HPDE6-E6E7 (cell line): Measurements from ENCODE around the gene KLHL3.

Source experiments
- DNase-seq: peaks from one replicate; pipeline ENCODE4 v3.0.0; 2011; ENCODE audit warnings: missing footprints; ENCODE audit errors: extremely low spot score

Gene KLHL3

DNA sequence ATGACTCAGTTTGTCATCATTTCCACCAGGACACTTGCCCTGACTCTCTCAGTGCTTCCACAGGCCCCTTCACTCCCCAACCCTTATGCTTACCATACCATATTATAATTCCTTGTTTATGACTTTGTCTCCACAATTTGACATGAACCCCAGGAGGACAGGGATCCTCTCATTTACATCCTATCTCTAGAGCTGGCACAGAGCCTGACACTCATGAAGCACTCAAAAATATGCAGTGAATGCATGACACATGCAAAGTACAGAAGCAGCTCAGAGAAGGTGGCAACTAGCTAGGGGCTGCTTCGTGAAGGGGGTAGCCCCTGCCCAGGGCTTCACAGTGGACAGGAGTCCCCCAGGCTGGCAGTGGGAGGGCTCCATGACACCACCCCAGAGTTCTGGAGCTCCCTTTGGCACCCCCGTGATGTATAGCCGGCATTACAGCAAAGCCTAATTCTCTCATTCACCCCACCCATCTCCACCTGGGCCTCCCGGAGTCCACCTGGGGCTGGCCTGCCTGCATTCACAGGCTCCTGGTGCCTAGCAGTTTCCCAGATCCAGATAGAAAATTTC lies 124.8 kb downstream of the KLHL3 start:
- no peak for DNase-seq

DNA sequence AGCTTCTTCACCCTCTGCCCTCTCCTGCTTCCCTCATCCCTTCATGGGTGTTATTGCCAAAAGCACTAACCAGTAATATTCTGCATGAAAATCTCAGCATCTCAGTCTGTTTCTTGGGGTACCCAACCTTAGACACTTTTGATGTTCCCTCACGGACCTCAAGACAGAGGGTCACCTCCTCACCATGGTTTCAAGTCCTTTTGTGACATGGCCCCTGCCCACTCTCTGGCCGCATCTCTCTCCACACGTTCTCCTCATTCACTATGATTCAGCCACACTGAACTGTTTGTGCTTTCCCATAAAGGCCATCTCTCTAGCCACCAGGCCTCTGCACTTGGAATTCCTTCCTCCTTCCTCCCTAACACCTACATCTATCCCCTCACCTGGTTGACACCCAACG lies 125.3 kb downstream of the KLHL3 start:
- DNase-seq = no peak

DNA sequence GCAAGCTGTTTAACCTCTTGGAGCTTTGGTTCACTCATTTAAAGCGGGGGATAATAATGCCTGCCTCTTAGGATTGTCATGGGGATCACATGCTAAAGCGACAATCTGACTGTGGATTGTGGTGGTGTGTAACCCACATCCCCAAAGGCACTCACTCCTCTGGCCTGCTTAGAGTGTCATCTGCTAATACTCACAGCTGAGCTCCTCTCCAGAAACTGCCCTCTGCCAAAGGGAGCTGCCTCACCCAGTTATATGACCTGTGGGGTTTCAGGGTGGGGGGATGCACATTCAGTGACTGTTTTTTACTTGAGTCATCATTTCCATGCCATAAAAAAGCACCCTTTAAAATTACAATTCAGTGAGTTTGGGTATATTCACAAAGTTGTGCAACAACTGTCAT lies 126.8 kb downstream of the KLHL3 start:
- DNase-seq = no peak

DNA sequence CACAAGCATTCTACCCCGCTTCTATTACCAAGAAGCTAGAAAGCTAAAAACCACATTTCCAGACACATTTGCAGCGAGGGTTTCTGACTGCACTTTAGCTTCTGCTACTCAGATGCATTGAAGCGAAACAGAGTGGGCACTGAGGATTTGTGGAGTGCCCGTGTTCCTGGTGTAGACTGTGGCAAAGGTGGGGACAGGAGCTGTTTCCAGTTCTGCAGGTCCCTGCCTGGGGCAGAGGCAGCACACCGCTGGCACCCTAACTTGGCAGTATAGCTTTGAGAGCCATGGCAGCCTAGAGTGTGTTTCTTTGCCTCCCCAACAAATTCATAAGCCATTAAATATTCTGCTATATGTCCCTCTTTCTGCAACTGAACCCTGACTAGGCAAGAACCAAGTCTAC lies 128.1 kb downstream of the KLHL3 start:
- no peak for DNase-seq

DNA sequence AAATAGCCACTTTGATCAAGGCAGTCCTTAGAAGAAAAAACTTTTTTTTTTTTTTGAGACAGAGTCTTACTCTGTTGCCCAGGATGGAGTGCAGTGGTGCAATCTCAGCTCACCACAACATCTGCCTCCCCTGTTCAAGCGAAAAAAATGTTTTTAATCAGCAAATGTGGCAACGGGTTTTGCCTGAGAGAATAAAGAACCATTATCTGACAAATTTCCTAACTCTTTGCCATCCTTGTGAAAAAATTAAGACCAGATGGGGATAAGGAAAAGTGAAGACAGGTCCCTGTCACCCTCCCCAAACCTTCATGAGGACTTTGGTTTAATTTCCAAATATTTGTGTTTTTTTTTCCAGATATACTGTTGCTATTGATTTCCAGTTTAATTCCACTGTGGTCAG lies 129.5 kb downstream of the KLHL3 start:
- DNase-seq = no peak

DNA sequence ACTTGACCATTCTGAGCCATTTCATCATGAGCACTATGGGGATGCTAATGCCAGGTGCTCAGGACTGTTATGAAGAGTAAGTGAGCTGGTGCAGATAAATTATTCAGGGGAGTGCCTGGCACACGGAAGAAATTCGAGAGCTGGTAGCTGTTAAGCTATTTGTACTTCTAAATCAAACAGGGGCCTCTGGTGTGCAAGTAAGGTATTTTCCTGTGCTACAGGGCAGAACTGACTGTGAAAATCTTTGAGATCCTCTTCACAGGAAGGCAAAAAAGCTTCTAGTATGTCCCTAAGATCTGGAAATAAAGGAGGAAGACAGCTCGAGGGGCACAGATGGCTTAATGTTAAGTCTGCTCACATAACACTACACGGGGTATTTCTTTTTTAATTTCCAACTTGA lies 130.5 kb downstream of the KLHL3 start:
- DNase-seq = no peak

DNA sequence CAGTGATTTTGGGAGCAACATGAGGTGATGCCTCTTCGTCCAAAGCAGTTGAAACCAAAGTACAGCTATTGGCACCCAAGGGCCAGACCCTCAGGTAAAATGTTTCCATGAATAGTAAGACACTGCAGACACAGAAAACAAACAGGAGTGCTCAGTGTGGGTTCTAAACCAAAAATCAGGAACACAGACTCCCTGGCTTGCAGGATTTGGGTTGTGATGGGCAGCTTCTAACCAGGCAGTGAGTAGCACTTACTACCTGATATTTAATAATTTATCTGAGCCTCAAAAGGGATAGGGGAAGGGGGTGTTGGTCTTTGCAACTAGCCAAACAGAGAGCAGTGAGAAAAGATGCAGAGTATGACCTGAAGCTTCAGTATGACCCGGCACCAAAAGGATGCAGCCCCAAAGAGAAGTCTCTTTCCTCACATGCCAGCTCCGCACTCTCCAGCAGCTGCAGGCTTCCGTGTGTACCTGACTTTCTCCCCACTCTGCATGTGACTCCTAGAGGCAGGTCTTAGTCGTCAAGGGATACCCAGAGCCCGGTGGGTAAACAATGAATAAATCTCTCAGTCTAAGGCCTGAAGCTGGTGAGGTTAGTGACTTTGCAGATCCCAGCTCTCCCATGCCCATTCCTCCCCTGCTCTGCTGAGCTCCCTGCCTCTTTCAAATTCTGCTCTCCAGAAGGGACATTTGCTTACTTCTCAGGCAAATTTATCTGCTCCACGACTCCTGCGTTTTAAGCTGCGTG lies 131.4 kb downstream of the KLHL3 start:
- DNase-seq = no peak

DNA sequence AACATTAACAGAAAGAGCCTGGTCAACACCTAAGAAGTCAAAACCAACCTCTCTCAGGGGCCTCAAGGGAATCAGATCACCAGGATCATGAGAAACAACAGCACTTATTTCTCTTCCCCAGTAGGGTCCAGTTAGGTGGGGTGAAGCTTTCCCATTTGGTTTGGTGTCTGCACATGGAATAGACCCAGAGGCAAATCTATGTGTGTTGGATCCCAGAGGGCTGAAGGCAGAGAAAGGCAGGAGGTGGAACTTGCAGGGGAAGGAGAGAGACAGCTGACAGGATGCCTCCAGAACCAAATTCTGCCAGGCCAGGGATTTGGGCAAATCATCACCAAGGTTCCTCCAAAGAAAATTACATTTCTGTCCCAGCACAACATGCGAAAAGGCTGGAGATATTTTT lies 132.0 kb downstream of the KLHL3 start:
- DNase-seq = no peak

DNA sequence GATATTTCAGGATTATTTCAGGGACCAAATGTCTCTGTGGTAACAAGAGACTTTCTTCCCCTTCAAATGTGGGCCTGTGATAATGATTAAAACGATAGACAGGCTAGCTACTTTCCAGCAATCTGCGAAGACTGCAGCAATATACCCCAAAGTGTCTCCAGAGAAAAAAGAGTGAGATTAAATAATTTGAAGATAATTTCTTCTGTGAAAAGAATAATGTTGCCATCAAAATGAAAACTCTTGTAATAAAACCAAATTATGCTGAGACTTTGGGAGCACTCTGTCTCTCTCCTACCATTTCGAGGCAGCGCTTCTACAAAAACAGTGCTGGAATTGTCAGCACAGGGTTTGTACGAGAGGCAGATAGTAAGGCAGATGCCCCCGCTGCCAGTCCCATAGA lies 132.5 kb downstream of the KLHL3 start:
- no peak for DNase-seq

DNA sequence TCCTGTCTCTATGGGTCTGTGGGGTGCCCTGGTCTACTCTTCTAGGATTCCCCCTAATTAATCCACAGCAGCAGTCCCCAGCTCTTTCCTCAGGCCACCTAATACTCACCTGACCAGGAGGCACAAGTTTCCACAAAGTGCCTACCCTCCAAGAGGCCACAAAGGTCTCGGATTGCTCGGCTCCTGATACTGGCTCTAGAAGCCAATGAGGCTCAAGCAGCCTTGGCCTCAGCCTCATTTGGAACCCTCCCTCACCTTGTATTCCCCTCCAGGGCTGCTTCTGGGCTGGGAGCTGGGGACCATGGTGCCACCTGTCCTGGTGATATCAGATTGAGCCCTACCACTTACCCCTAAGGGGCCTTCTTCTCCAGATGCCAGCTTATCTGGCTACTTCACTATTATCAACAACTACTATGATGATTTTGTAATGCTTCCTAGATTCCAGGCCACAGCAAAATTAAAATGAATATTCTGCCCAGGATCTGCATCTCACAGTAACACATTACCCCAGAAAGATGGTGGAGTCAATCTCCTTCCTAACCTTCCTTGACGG lies 133.1 kb downstream of the KLHL3 start:
- no peak for DNase-seq

DNA sequence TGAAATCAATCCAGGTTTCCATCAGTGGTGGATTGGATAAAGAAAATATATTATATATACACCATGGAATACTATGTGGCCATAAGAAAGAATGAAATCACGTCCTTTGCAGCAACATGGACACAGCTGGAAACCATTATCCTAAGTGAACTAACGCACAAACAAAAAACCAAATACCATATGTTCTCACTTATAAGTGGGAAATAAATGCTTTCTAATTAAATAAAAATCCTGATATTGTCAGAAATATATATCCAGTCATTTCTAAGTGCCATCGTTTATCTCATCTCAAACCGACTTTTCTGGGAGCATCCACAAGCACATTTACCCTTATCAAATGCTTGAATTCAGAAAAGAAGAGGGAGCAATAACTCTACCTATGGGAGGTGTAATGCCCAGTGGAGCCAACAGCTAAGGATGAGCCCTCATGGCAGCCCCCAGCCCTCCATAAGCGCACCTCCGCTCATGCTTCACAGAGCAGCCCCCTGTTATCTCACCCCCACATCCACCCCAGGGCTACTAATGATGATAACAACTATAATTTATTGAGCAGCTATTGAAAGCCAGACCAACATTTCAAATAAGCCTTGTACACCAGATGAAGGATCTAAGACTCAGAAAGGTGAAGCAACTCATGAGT lies 135.0 kb downstream of the KLHL3 start:
- DNase-seq = no peak

DNA sequence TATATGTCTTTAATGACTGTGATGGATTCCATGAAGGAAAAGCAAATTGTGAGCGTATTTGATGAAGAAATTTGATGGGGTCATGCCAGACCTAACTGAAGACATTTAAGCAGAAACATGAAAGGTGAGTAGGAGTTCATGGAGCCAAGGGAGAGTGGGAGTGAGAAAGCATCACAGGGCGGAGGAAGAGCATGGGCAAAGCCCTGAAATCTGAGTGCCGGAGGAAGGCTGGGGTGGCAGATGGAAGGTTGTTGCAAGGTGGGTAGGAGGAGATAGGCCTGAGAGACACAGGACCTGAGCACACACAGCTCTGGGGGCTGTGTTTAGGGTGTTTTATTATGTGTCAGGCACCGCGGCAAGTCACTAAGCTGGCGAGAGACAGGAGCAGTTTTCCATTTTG lies 136.4 kb downstream of the KLHL3 start:
- no peak for DNase-seq

DNA sequence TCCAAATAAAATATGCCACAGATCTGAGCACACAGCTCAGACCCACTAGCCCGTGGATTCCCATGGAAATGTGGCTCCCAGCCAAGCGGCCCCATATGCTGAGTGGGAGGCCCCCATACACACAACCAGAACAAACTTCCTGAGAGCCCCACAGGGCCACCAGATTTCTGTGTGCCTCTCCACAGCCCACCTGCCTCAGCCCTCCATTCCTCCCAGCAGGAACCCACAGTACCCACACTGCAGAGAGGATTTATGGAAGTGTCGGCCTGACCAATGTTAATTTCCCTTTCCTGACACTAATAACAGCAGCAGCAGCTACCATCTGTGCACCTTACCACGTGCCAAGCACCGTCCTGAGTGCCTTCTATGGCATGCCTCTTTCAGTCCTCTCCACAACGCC lies 137.5 kb downstream of the KLHL3 start:
- no peak for DNase-seq

DNA sequence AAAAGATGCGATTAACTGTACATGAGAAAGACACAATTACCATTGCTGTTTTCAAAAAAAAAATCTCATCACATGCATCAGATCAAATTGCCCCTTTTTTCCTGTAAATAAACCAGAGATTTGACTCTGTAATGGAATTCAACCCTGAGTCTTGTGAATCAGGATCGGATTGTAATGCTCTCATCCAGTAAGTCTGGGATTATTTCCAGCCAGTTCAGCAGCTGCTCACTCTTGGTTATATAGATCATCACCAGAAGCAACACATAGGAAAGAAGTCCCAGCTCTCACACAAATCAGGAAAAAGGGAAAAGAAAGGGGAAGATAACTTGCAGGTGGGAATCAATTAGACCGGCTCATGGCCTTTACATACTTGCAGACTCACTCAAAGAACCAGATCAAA lies 138.9 kb downstream of the KLHL3 start:
- no peak for DNase-seq

DNA sequence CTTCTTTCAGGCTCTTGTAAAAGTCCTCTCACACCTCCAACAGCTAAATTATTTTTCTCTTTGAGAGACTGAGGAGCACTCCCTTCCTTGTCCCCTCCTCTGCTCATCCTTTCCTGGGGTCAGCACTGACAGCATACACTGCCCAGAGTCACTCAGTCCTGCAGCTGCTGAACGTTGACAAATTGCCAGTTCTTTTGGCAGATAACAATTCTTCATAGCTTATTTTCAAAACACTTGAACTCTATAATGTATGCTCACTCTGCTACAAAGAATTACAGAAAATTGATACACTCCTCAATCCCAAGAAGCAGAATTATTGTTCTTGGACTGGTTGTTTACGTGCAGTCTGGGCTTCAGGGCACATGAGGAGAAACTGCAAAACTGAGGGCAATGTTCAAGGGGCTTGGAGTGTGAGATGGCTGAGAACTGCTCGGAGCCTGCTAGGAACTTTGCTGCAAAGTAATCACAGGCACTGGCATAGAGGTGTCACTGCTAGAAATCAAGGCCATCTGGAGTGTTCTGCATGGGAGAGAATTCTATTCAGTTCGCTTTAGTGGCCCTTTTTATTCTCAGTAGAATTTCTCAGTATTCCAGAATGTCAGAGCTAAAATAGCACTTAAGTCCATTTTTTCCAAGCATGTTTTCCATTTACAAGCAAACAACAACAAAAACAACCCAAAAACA lies 140.4 kb downstream of the KLHL3 start:
- DNase-seq = no peak

DNA sequence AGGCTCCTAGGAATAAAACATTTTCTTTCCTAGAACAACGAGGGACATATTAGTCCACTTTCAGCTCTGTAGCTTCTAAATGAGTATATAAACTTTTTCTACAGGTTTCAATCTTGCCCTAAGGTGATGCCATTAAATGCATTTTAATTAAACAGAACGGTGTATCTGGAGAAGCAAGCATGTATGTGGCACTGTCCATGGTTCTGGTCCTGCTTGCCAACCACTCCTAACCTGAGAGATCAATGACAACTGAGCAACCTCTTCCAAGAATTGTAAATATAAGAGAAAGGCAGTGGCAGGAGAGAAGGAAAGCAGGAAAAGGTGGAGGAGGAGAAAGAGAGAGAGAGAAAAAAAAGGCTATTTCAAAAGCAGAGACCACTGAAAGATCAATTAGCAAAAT lies 141.2 kb downstream of the KLHL3 start:
- no peak for DNase-seq

DNA sequence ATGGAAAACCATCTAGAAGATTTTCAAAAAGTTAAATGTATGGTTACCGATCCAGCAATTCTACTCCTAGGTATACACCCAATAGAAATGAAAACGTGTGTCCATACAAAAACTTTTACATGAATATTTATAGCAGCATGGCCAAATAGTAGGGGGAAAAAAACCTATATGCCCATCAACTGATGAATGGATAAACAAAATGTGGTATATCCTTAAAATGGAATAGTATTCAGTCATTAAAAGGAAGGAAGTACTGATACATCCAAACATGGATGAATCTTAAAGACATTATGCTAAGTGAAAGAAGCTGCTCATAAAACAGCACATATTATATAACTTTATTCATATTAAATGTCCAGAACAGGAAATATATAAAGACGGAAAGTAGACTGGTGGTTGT lies 143.6 kb downstream of the KLHL3 start:
- DNase-seq = no peak

DNA sequence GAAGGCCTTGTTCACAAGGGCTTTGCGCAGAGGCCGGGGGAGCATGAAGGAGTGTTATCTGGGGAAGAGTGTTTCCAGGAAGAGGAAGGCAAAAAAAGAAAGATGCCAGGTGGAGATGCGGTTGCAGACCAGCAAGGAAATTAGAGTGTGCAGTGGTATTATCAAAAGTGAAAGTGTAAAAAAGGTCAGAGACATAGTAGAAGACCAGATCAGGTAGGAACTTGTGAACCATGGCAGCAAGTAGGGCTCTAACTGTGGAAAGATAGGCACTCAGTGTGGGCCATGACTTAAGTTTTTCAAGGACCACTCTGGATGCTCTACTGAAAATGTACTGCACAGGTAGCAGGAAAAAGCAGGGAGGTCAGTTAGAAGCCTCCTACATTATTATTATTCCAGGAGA lies 146.7 kb downstream of the KLHL3 start:
- DNase-seq = no peak

DNA sequence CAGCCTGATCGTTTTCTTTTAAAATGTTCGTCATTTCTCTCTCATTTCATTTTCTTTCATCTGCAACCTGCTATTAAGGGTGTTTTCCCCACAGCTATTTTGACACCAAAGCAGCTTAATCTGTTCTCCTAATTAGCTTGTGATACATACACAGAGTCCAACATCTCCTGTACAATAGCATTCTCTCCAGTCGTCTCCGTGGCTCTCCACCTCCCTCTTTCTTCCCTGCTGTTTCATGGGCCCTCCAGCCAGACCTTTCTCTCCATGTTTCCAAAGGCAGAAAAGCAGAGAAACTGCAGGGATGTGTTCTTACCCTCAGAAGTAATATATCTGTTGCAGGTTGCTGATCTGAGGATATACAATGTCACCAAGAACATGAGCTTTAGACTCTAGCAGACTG lies 148.0 kb downstream of the KLHL3 start:
- no peak for DNase-seq

DNA sequence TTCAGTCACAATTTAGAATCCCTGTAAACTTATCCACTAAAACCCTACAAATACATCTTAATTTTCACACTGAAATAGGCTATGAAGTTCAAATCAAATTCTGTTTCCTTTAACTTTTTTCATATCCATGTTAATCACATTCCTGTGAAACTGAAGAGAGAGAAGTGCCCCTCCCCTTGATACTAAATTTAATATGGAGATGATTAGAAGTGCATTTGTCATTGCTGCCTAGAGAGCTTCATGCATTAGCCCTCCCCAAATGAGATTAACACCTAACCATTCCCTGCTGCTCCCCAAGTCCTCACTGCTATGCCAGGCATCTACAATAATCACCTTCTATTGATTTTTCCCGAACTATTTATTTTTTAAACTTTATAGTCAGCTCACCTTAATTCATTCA lies 151.6 kb downstream of the KLHL3 start:
- no peak for DNase-seq

DNA sequence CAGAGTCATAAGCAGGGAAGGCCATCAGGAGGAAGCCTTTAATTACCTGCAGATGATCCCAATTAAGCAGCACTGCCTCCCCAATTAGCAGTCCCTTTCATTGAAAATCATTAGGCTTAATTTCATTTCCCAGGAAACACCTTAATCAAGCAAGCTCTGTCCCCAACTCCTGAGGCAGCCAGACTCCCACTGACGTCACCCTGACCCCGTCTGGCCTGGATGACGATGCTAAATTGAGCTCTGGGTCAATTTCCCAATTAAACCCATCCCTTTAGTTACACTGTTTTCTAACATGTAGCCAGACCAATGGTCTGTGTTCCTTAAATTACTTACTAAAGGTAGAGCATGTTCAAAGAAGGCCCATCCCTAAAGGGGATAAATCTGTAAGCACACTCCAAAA lies 152.8 kb downstream of the KLHL3 start:
- no peak for DNase-seq

DNA sequence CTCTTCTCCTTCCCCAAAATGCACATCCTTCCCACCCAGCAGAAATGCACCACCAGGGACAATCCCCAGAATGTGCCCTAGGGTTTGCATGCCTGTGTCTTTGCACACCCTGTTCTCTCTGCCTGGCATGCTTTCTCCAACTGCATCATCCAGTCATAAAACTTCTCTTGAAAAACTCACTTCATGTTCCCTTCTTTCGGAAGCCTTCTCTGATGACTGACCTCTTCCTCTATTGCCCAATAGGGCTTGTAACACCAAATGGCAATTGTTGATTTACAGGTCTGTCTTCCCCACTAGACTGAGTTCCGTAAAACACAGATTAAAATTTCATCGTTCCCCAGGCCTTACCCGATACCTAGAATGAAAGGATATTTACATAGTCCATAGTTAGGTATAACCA lies 153.7 kb downstream of the KLHL3 start:
- no peak for DNase-seq

DNA sequence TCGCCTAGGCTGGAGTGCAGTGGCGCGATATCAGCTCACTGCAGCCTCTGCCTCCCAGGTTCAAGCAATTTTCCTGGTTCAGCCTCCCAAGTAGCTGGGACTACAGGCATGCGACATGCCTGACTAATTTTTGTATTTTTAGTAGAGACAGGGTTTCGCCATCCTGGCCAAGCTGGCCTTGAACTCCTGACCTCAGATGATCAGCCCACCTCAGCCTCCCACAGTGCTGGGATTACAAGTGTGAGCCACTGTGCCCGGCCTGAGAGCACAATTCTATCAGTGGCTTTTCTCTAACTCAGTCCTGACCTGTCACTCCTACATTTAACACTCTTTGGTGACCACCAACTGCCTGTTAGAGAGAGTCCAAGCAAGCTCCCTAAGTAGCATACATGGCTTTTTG lies 154.1 kb downstream of the KLHL3 start:
- DNase-seq = no peak
